ENCODE data around the gene PDE3A. TPM values are rescaled to one million over a fixed set of nuclear protein-coding genes. Genes with fewer than 3 reads are reported as not detected.

Gene PDE3A
- total RNA-seq, 1 experiment from 2014 or later = 0.36 TPM

- Mint-ChIP-seq H3K27ac (ENCODE audit: unreplicated experiment) (no peak overlapping the region), H3K27me3 (ENCODE audit: insufficient read depth, unreplicated experiment) (no peaks in the 10 kb centered on the region), H3K4me1 (ENCODE audit: low read depth, unreplicated experiment) (no peaks in the 10 kb centered on the region), H3K36me3 (ENCODE audit: insufficient read depth, unreplicated experiment) (no peaks in the 10 kb centered on the region), H3K4me3 (ENCODE audit: unreplicated experiment) (no peak overlapping the region), H3K9me3 (ENCODE audit: unreplicated experiment) (no peaks in the 10 kb centered on the region)
- no peaks in the 10 kb centered on the region for H3K27me3 ChIP-seq (replicated peaks; ENCODE audit: control insufficient read depth, insufficient read depth, low read length)
- no peaks in the 10 kb centered on the region for H3K36me3 ChIP-seq (ENCODE audit: control insufficient read depth, insufficient read depth, low read length)
- intact Hi-C loops (cut with micrococcal nuclease; ENCODE audit: unreplicated experiment) = no loop called here
- no peak for DNase-seq
- no peaks in the 10 kb centered on the region for H3K4me1 ChIP-seq
- ChIA-PET CTCF (no interaction called here), POLR2A (no interaction called here)
- no peak for TF ChIP-seq CTCF (IDR thresholded peaks at IDR 0.05; ENCODE audit: insufficient read depth in 1 of 2, low read depth in 1 of 2, low read length in 1 of 2, severe bottlenecking in 1 of 2, unreplicated experiment in 1 of 2)
- no TSS peak for BruUV-seq (replicated peaks)
- no peaks in the 10 kb centered on the region for H3K9me3 ChIP-seq
- H3K4me3 ChIP-seq (ENCODE audit: low read depth, low read length) = no peak overlapping the region
Measured at GRCh38 chr12:20505056-20505455, 136.7 kb downstream of the PDE3A start.

GRCh38 chr12:20507056-20507455 lies 138.7 kb downstream of the PDE3A start:
- intact Hi-C loops (cut with micrococcal nuclease; ENCODE audit: unreplicated experiment) = no loop called here
- Histone ChIP-seq H3K4me1 (no peaks in the 10 kb centered on the region), H3K4me3 (ENCODE audit: low read depth, low read length) (no peak overlapping the region), H3K27me3 (replicated peaks; ENCODE audit: control insufficient read depth, insufficient read depth, low read length) (no peaks in the 10 kb centered on the region), H3K9me3 (no peaks in the 10 kb centered on the region), H3K36me3 (ENCODE audit: control insufficient read depth, insufficient read depth, low read length) (no peaks in the 10 kb centered on the region)
- ChIA-PET CTCF (no interaction called here), POLR2A (no interaction called here)
- Mint-ChIP-seq H3K9me3 (ENCODE audit: unreplicated experiment) (no peaks in the 10 kb centered on the region), H3K4me1 (ENCODE audit: low read depth, unreplicated experiment) (no peaks in the 10 kb centered on the region), H3K36me3 (ENCODE audit: insufficient read depth, unreplicated experiment) (no peaks in the 10 kb centered on the region), H3K27me3 (ENCODE audit: insufficient read depth, unreplicated experiment) (no peaks in the 10 kb centered on the region), H3K4me3 (ENCODE audit: unreplicated experiment) (no peak overlapping the region), H3K27ac (ENCODE audit: unreplicated experiment) (no peak overlapping the region)
- no TSS peak for BruUV-seq (replicated peaks)
- no peak for TF ChIP-seq CTCF (IDR thresholded peaks at IDR 0.05; ENCODE audit: insufficient read depth in 1 of 2, low read depth in 1 of 2, low read length in 1 of 2, severe bottlenecking in 1 of 2, unreplicated experiment in 1 of 2)
- DNase-seq = no peak

- Histone ChIP-seq H3K36me3 (ENCODE audit: control insufficient read depth, insufficient read depth, low read length) (no peaks in the 10 kb centered on the region), H3K27me3 (replicated peaks; ENCODE audit: control insufficient read depth, insufficient read depth, low read length) (no peaks in the 10 kb centered on the region), H3K9me3 (no peaks in the 10 kb centered on the region), H3K4me1 (no peaks in the 10 kb centered on the region), H3K4me3 (ENCODE audit: low read depth, low read length) (no peak overlapping the region)
- no peaks in the 10 kb centered on the region for H3K4me1 Mint-ChIP-seq (ENCODE audit: low read depth, unreplicated experiment)
- ChIA-PET CTCF (no interaction called here), POLR2A (no interaction called here)
- DNase-seq = no peak
- no peaks in the 10 kb centered on the region for H3K9me3 Mint-ChIP-seq (ENCODE audit: unreplicated experiment)
- intact Hi-C loops (cut with micrococcal nuclease; ENCODE audit: unreplicated experiment) = no loop called here
- H3K36me3 Mint-ChIP-seq (ENCODE audit: insufficient read depth, unreplicated experiment) = no peaks in the 10 kb centered on the region
- no peak for TF ChIP-seq CTCF (IDR thresholded peaks at IDR 0.05; ENCODE audit: insufficient read depth in 1 of 2, low read depth in 1 of 2, low read length in 1 of 2, severe bottlenecking in 1 of 2, unreplicated experiment in 1 of 2)
- no TSS peak for BruUV-seq (replicated peaks)
- no peak overlapping the region for H3K4me3 Mint-ChIP-seq (ENCODE audit: unreplicated experiment)
- H3K27me3 Mint-ChIP-seq (ENCODE audit: insufficient read depth, unreplicated experiment) = no peaks in the 10 kb centered on the region
- H3K27ac Mint-ChIP-seq (ENCODE audit: unreplicated experiment) = no peak overlapping the region
Measured at GRCh38 chr12:20507711-20508110, 139.4 kb downstream of the PDE3A start.
